Loucy (cell line): Measurements from ENCODE around the gene C1QTNF12.

Experiments
- EZH2phosphoT487 ChIP-seq: fragments of 200-600 bp; IDR thresholded peaks from 2 replicates; pipeline ENCODE4 v1.6.1; 2018; ENCODE audit warnings: antibody characterized with exemption, mild to moderate bottlenecking, moderate library complexity, borderline replicate concordance
- TF ChIP-seq, protein P1 (sequence below): fragments of 200-600 bp; sonication (generic); conservative IDR thresholded peaks from 2 replicates; pipeline ENCODE4 v1.5.1; 2014; ENCODE audit warnings: mild to moderate bottlenecking, antibody characterized with exemption, low read length

DNA sequence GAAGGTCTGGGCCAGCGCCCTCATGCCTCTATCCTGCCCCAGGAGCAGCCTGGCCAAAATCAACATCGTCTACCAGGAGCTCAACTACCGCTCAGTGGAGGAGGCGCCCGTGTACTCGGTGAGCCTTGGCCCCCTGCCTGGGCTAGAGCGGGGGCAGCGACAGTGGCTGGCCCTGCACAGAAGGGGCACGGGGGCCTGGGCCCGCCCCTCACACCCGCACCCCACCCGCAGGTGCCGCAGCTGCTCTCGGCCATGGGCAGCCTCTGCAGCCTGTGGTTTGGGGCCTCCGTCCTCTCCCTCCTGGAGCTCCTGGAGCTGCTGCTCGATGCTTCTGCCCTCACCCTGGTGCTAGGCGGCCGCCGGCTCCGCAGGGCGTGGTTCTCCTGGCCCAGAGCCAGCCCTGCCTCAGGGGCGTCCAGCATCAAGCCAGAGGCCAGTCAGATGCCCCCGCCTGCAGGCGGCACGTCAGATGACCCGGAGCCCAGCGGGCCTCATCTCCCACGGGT lies 44.6 kb upstream of the C1QTNF12 start:
- TF ChIP-seq, protein P1, sequence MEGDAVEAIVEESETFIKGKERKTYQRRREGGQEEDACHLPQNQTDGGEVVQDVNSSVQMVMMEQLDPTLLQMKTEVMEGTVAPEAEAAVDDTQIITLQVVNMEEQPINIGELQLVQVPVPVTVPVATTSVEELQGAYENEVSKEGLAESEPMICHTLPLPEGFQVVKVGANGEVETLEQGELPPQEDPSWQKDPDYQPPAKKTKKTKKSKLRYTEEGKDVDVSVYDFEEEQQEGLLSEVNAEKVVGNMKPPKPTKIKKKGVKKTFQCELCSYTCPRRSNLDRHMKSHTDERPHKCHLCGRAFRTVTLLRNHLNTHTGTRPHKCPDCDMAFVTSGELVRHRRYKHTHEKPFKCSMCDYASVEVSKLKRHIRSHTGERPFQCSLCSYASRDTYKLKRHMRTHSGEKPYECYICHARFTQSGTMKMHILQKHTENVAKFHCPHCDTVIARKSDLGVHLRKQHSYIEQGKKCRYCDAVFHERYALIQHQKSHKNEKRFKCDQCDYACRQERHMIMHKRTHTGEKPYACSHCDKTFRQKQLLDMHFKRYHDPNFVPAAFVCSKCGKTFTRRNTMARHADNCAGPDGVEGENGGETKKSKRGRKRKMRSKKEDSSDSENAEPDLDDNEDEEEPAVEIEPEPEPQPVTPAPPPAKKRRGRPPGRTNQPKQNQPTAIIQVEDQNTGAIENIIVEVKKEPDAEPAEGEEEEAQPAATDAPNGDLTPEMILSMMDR = no peak
- TF ChIP-seq EZH2phosphoT487 = no peak
